K562 (cell line): ENCODE data around the gene MLST8. TPM values are rescaled to one million over a fixed set of nuclear protein-coding genes. Genes with fewer than 3 reads are reported as not detected.
A peak's percentile ranks its signal among the peaks of the same experiment; 100 is the strongest.

Experiments
- ARID3B ChIP-seq: fragments of 250-450 bp; sonication (Bioruptor Pico); IDR thresholded peaks from 2 replicates; pipeline ENCODE4 v1.4.0; 2020; ENCODE audit warnings: borderline replicate concordance
- ETS1 ChIP-seq: conservative IDR thresholded peaks from 2 replicates; pipeline ENCODE4 v1.6.1; 2011; ENCODE audit warnings: low read depth, mild to moderate bottlenecking, low read length; ENCODE audit not compliant: control insufficient read depth
- ETV6 ChIP-seq, 3 experiments: fragments of 150-350 bp in 1 of 3; sonication (generic) in 1 of 3; formaldehyde crosslinking in 1 of 3; IDR thresholded peaks; 2 replicates each; pipeline versions ENCODE4 v1.6.1 to v1.8.0; 2014 to 2022; ENCODE audit warnings: borderline replicate concordance in 2 of 3, low read depth in 2 of 3, antibody characterized with exemption in 1 of 3, low read length in 1 of 3, mild to moderate bottlenecking in 1 of 3, missing genetic modification reagents in 1 of 3
- HOMEZ ChIP-seq: fragments of 250-450 bp; sonication (Bioruptor Pico); IDR thresholded peaks from 2 replicates; pipeline ENCODE4 v1.4.0; 2020; ENCODE audit warnings: mild to moderate bottlenecking, moderate library complexity
- MITF ChIP-seq: IDR thresholded peaks from 2 replicates; pipeline ENCODE4 v1.6.1; 2014; ENCODE audit warnings: antibody characterized with exemption
- NCOA1 ChIP-seq: fragments of 450-650 bp; IDR thresholded peaks from 2 replicates; pipeline ENCODE4 v1.6.1; 2016; ENCODE audit warnings: low read depth
- POLR2G ChIP-seq: fragments of 200-400 bp; formaldehyde crosslinking; IDR thresholded peaks from 2 replicates; pipeline ENCODE4 v1.6.1; 2017; ENCODE audit warnings: low read depth, mild to moderate bottlenecking, antibody characterized with exemption, low read length, moderate library complexity
- PRMT5 ChIP-seq: sonication (generic); formaldehyde crosslinking; IDR thresholded peaks from 2 replicates; pipeline ENCODE4 v1.5.0; 2020; ENCODE audit warnings: missing genetic modification reagents
- SREBF1 ChIP-seq: fragments of 150-350 bp; IDR thresholded peaks from 2 replicates; pipeline ENCODE4 v1.6.1; 2014; ENCODE audit warnings: antibody characterized with exemption, low read depth, low read length, borderline replicate concordance
- TAF1 ChIP-seq: IDR thresholded peaks from 2 replicates; pipeline ENCODE4 v1.6.1; 2011; ENCODE audit warnings: mild to moderate bottlenecking, low read length, moderate library complexity; ENCODE audit not compliant: insufficient read depth, control insufficient read depth, severe bottlenecking; ENCODE audit errors: extremely low read depth
- U2AF2 ChIP-seq: fragments of 200-400 bp; formaldehyde crosslinking; optimal IDR thresholded peaks from 2 replicates; pipeline ENCODE3; 2017; ENCODE audit warnings: low read depth, mild to moderate bottlenecking, low read length
- ZBTB5 ChIP-seq: fragments of 450-650 bp; IDR thresholded peaks from 2 replicates; pipeline ENCODE4 v1.6.1; 2017; ENCODE audit warnings: antibody characterized with exemption
- polyA plus RNA-seq, 8 experiments: library from polyadenylated mRNA; depleted of rRNA in 4 of 8; stranded (reverse) in 5 of 8; unstranded in 3 of 8; fragments of >200 nt; fragmentation: Nextera tagmentation in 2 of 8; fragmentation: Illumina TruSeq in 1 of 8; extraction: Ambion mirVana in 2 of 8; extraction: Trizol in 1 of 8; gene quantifications; 2 replicates each; pipeline versions ENCODE4 v1.2.1 to v1.2.3, GENCODE V29; 2011 to 2014; ENCODE audit warnings: inconsistent platforms in 1 of 8, missing spikeins in 1 of 8
- total RNA-seq, 7 experiments: library from RNA; depleted of rRNA in 6 of 7; stranded (reverse); fragments of >200 nt in 6 of 7; fragmentation: Illumina TruSeq in 2 of 7; extraction: Trizol in 2 of 7; gene quantifications; 2 replicates each; pipeline versions ENCODE4 v1.2.1 to v1.2.3, GENCODE V29; 2011 to 2021; ENCODE audit warnings: low replicate concordance in 1 of 7
- TF ChIP-seq, protein P1 (sequence below): fragments of 200-800 bp; sonication (Bioruptor generic); IDR thresholded peaks from 2 replicates; pipeline ENCODE4 v1.6.1; 2017; ENCODE audit warnings: missing genetic modification characterization, missing compliant biosample characterization

Gene MLST8
- total and polyA plus RNA-seq, 9 of the 15 experiments (the other 6 are each of a cell fraction or from before 2014, with no cell fraction given): 1.5 to 116 (median 43.3) TPM

- TF ChIP-seq HOMEZ (no peak), U2AF2 (no peak), POLR2G (peak; percentile 73), TAF1 (peak; percentile 41), SREBF1 (no peak), ARID3B (no peak), ZBTB5 (no peak), PRMT5 (peak; percentile 76; the same call in 1 of the 2 replicates), MITF (no peak), ETS1 (no peak), ETV6 (IDR thresholded peaks at IDR 0.05; ENCODE audit: borderline replicate concordance in 1 of 2, low read depth in 2 of 2, low read length in 1 of 2) (no peak), ETV6 (CRISPR knock-in tag; IDR thresholded peaks at IDR 0.05; ENCODE audit: borderline replicate concordance) (peak; percentile 70; the same call in 1 of the 2 replicates), NCOA1 (no peak)
- TF ChIP-seq, protein P1, sequence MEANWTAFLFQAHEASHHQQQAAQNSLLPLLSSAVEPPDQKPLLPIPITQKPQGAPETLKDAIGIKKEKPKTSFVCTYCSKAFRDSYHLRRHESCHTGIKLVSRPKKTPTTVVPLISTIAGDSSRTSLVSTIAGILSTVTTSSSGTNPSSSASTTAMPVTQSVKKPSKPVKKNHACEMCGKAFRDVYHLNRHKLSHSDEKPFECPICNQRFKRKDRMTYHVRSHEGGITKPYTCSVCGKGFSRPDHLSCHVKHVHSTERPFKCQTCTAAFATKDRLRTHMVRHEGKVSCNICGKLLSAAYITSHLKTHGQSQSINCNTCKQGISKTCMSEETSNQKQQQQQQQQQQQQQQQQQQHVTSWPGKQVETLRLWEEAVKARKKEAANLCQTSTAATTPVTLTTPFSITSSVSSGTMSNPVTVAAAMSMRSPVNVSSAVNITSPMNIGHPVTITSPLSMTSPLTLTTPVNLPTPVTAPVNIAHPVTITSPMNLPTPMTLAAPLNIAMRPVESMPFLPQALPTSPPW: peak; percentile 49
Observed at GRCh38 chr16:2178321-2179106, 26.7 kb upstream of the MLST8 start (continued).
